Prostate gland (tissue), 2 donors: Measurements from ENCODE around the gene DPYSL5. TPM values are rescaled to one million over a fixed set of nuclear protein-coding genes. Genes with fewer than 3 reads are reported as not detected.

Experiments used
- DNase-seq: peaks from one replicate; pipeline ENCODE4 v3.0.0-alpha.2; 2019; ENCODE audit warnings: low spot score
- H3K27ac ChIP-seq, 2 donors: fragments of 200-600 bp; sonication (generic); 2 replicates each; pipeline ENCODE4 v1.5.1; 2017 to 2019
- H3K27me3 ChIP-seq: fragments of 200-600 bp; sonication (generic); replicated peaks from 2 replicates; pipeline ENCODE4 v1.5.1; 2019; ENCODE audit not compliant: insufficient read depth
- H3K36me3 ChIP-seq, 2 donors: fragments of 200-600 bp; sonication (generic); 1 replicate in 1 of 2; 2 replicates in 1 of 2; pipeline versions ENCODE4 v1.5.1 to v1.8.1; 2017 to 2019
- H3K4me1 ChIP-seq: fragments of 200-600 bp; sonication (generic); replicated peaks from 2 replicates; pipeline ENCODE4 v1.5.1; 2019
- H3K4me3 ChIP-seq, 2 donors: fragments of 200-600 bp; sonication (generic); 2 replicates each; pipeline ENCODE4 v1.5.1; 2017 to 2019
- H3K9me3 ChIP-seq: fragments of 200-600 bp; sonication (generic); 2 replicates; pipeline ENCODE4 v1.5.1; 2017
- POLR2A ChIP-seq: fragments of 450-650 bp; IDR thresholded peaks from one replicate; pipeline ENCODE4 v1.6.1; 2016; ENCODE audit warnings: antibody characterized with exemption, mild to moderate bottlenecking
- POLR2AphosphoS5 ChIP-seq: sonication (generic); formaldehyde crosslinking; IDR thresholded peaks from one replicate; pipeline ENCODE4 v1.6.1; 2017; ENCODE audit warnings: antibody characterized with exemption
- WGBS: methylation state at CpG from one replicate; pipeline ENCODE4 v1.1.5; 2018; 5-methylcytosine and 5-hydroxymethylcytosine counted together
- intact Hi-C: fragments of 100-400 bp; cut with DNase I; formaldehyde crosslinking; loops from one replicate; pipeline ENCODE4 v1.14.2; 2022
- total RNA-seq, 2 donors: library from RNA; depleted of rRNA; stranded (reverse); fragments of >200 nt; gene quantifications; one replicate each; pipeline ENCODE4 v1.1.0, GENCODE V29; 2016
- TF ChIP-seq, protein P1 (sequence below), 4 experiments: fragments of 200-600 bp in 2 of 4; fragments of 450-650 bp in 2 of 4; sonication (generic) in 2 of 4; IDR thresholded peaks; 1 replicate in 3 of 4; 2 replicates in 1 of 4; pipeline ENCODE4 v1.5.1; 2016 to 2019; ENCODE audit warnings: antibody characterized with exemption in 4 of 4, mild to moderate bottlenecking in 2 of 4, moderate library complexity in 2 of 4

Gene DPYSL5
- total RNA-seq, 2 donors from 2014 or later: 1.2 TPM; not detected in 1

DNA sequence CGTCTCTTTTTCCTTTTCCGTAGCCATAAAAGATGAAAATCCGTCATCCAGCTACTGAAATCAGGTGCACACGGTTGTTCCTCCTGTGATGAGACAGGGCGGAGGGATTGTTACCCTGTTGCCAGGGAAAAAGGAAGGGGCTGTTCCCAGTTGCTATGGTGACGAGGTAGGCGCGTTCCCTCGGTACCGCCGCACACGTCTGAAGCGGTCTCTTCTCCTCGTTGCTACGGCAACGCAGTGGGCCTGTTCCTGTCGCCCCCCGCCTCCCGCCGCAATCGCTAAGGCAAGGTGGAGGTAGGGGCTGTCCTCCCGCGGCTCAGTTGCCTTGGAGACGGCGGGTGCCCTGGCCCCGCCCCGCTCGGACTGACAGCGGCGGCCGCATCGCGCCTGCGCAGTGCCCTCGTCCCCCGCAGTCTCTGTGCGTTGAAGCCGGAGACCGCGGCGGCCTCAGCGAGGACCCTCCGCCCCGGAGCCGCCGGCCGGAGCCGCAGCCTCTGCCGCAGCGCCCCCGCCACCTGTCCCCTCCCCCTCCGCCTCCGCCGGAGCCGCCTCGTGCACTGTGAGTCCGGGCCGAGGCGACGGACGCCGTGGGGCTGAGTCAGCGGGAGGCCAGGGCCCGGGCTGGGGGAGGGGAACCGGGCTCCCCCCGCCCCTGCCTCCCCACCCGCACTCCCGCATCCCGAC lies 122.5 kb downstream of the DPYSL5 start, which contains the start of gene MAPRE3:
Gene MAPRE3, plus strand, starts transcription at position 394 of the 684 bp plus-strand sequence. CDS start 51,582 bp downstream, outside the sequence.
- Histone ChIP-seq H3K9me3 (no peaks in the 10 kb centered on the region), H3K4me3 (peak within 1 kb of the TSS; percentile 73 to 84), H3K27ac (peak within 1 kb of the TSS; percentile 81 to 83), H3K36me3 (no peaks in the 10 kb centered on the region), H3K4me1 (no peaks in the 10 kb centered on the region), H3K27me3 (no peaks in the 10 kb centered on the region)
- under 1% methylated on average over 45 of the region's 69 CpGs for WGBS
- intact Hi-C loops: no loop called here
- DNase-seq: peak; percentile 79
- peak; percentile 52 for TF ChIP-seq POLR2AphosphoS5
- TF ChIP-seq POLR2A: peak; percentile 63
- TF ChIP-seq, protein P1, sequence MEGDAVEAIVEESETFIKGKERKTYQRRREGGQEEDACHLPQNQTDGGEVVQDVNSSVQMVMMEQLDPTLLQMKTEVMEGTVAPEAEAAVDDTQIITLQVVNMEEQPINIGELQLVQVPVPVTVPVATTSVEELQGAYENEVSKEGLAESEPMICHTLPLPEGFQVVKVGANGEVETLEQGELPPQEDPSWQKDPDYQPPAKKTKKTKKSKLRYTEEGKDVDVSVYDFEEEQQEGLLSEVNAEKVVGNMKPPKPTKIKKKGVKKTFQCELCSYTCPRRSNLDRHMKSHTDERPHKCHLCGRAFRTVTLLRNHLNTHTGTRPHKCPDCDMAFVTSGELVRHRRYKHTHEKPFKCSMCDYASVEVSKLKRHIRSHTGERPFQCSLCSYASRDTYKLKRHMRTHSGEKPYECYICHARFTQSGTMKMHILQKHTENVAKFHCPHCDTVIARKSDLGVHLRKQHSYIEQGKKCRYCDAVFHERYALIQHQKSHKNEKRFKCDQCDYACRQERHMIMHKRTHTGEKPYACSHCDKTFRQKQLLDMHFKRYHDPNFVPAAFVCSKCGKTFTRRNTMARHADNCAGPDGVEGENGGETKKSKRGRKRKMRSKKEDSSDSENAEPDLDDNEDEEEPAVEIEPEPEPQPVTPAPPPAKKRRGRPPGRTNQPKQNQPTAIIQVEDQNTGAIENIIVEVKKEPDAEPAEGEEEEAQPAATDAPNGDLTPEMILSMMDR (IDR thresholded peaks at IDR 0.05): no peak

DNA sequence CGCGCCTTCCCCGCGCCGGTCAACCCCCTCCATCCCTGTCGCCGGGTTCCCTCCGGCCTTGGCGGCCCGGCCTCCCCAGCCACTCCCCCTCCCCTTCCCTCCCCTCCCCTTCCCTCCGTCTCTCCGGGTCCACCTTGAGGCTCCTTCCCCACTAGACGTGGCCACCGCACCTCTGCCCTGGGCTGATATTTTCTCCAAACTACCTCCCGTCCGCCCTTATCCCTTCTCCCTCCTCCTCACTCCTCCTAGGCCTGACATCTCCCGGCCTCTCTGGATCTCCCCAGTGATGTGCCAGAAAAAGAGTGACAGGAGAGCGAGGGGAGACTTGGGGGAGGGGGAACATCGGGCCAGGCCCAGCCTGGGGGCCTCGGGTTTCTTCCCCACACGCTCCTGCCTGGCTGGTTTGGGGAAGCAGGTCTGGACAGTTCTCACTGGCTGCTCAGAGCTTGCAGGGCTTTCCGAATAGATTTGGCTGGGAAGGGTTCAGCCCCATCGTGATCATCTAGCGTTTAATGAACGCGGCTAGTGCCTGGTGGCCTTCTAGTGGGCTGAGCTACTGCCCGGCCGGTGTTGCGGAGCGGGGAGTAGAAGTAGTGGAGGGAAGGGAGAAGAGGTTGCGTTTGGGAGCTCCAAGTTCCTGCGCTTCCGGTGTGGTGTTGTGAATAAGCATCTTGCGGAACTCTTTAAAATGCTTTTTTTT lies 123.1 kb downstream of the DPYSL5 start:
- Histone ChIP-seq H3K36me3 (no peaks in the 10 kb centered on the region), H3K4me1 (no peaks in the 10 kb centered on the region), H3K4me3 (peak overlapping the region; percentile 73 to 84), H3K27me3 (no peaks in the 10 kb centered on the region), H3K27ac (peak overlapping the region; percentile 81 to 83), H3K9me3 (no peaks in the 10 kb centered on the region)
- WGBS: 3% methylated on average over 34 of the region's 34 CpGs
- peak; percentile 18 for DNase-seq
- no peak for TF ChIP-seq POLR2AphosphoS5
- TF ChIP-seq POLR2A: no peak
- TF ChIP-seq, protein P1 (IDR thresholded peaks at IDR 0.05): no peak
- intact Hi-C loops: no loop called here

DNA sequence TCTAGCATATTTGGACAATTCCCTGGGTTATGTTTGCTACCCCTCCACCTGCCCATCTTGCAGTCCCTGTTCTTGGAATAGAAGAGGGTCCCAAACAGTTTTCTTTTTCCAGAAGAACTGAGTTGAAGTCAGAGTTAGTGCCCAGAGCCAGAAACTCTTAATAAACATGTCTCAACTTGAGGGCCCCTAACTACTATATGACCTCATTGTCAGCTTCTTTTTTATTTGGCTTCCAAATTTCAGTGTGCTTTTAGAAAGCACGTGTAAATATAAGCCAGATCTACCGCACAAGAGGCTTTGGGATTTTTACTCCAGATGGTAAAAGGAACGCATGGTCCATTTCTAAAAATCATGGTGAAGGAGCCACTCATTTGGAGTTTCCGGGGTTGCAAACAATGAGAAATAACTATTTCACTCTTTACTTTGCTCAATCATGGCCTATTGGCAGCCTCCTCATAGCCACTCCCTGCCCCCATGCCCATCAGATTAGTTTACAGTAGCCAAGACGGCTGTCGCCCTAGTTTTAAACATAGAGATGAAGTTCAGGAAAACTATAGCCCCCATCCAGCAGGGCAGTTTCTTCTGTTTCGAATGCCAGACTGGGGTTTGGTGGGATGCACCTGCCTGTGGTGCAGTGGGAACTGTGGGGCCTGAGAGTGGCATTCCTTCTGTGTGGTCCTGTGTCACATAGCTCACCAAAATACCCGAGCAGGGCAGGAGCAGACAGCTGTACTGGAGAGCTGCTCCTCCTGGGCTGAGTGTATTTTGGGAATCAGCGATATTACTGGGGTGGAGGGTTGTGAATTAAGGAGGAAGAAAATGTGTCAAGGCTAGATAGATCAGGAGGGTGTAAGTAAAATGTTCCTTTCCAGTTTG lies 124.2 kb downstream of the DPYSL5 start:
- intact Hi-C loops: no loop called here
- no peak overlapping the region for H3K4me3 ChIP-seq
- no peaks in the 10 kb centered on the region for H3K27me3 ChIP-seq
- H3K4me1 ChIP-seq: no peaks in the 10 kb centered on the region
- TF ChIP-seq POLR2A: no peak
- TF ChIP-seq POLR2AphosphoS5: peak; percentile 21
- no peaks in the 10 kb centered on the region for H3K36me3 ChIP-seq
- H3K9me3 ChIP-seq: no peaks in the 10 kb centered on the region
- H3K27ac ChIP-seq: peak overlapping the region; percentile 81 to 83
- DNase-seq: no peak
- 25% methylated on average over 9 of the region's 9 CpGs for WGBS

DNA sequence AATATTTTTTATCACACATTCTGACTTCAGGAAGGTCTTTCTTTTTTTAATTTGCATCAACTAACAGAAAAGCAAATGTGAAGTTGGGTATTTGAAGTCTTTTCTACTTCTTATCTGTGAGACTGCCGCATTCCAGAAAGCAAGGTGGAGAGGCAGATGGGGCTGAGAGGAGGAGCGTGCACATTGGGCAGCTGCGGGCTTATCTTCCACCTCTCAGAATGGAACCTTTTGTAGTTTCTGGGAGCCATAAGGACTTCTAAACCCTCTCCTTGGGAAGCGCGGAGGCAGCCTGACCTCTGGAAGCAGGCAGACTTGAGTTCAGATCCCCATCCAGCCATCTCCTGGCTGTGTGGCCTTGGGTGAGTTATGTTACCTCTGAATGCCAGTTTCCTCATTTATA lies 126.4 kb downstream of the DPYSL5 start:
- DNase-seq: no peak
- no peaks in the 10 kb centered on the region for H3K4me1 ChIP-seq
- no peak for TF ChIP-seq POLR2AphosphoS5
- no peak for TF ChIP-seq POLR2A
- TF ChIP-seq, protein P1 (IDR thresholded peaks at IDR 0.05): no peak
- no peaks in the 10 kb centered on the region for H3K27me3 ChIP-seq
- intact Hi-C loops: no loop called here
- no peak overlapping the region for H3K4me3 ChIP-seq
- no peaks in the 10 kb centered on the region for H3K9me3 ChIP-seq
- no peak overlapping the region for H3K27ac ChIP-seq
- no peaks in the 10 kb centered on the region for H3K36me3 ChIP-seq
- WGBS: 92% methylated on average over 5 of the region's 5 CpGs

GRCh38 chr2:26975102-26975501 lies 127.2 kb downstream of the DPYSL5 start:
- TF ChIP-seq POLR2A: no peak
- TF ChIP-seq, protein P1 (IDR thresholded peaks at IDR 0.05): no peak
- TF ChIP-seq POLR2AphosphoS5: no peak
- no peaks in the 10 kb centered on the region for H3K27me3 ChIP-seq
- no peaks in the 10 kb centered on the region for H3K9me3 ChIP-seq
- H3K27ac ChIP-seq: no peak overlapping the region
- H3K4me1 ChIP-seq: no peaks in the 10 kb centered on the region
- H3K4me3 ChIP-seq: no peak overlapping the region
- H3K36me3 ChIP-seq: no peaks in the 10 kb centered on the region
- 72% methylated on average over 2 of the region's 2 CpGs for WGBS
- no peak for DNase-seq
- intact Hi-C loops: no loop called here
